GM18909 (cell line): ENCODE data around the gene EXOC1.

Experiments
- ATAC-seq: cut with Tn5 transposase; IDR thresholded peaks from one replicate; pipeline ENCODE4 v1.9.1; 2021; ENCODE audit warnings: mild to moderate bottlenecking; ENCODE audit not compliant: unreplicated experiment, poor library complexity

Gene EXOC1

GRCh38 chr4:55947254-55947882, 93.9 kb downstream of the EXOC1 start:
- ATAC-seq, result peak; percentile 39

GRCh38 chr4:55947912-55948725, 94.7 kb downstream of the EXOC1 start:
- ATAC-seq, result peak; percentile 21

- ATAC-seq, result peak; percentile 74
Observed at GRCh38 chr4:55948726-55949481, 95.5 kb downstream of the EXOC1 start, which contains the start of gene CEP135. Gene CEP135, plus strand, starts transcription at chr4:55948945. Its CDS starts 3,186 bp downstream, at chr4:55952131.

GRCh38 chr4:55949482-55949802, 96.0 kb downstream of the EXOC1 start:
- no peak for ATAC-seq

- no peak for ATAC-seq
Observed at GRCh38 chr4:55951191-55951922, 97.9 kb downstream of the EXOC1 start.
